OCI-LY3 (cell line): Measurements from ENCODE around the gene TEPSIN.

Experiments
- H2AFZ ChIP-seq: fragments of 200-600, 300-600 bp; shearing (Covaris generic); 2 replicates; pipeline ENCODE4 v1.6.0; 2014; ENCODE audit warnings: antibody characterized with exemption, low read depth, low read length
- H3K27ac ChIP-seq: fragments of 200-600, 300-600 bp; sonication (generic); 2 replicates; pipeline ENCODE4 v1.5.1; 2014; ENCODE audit warnings: mild to moderate bottlenecking, low read length, moderate library complexity, mixed read lengths
- H3K27me3 ChIP-seq: fragments of 200-600, 300-600 bp; sonication (generic); 2 replicates; pipeline ENCODE4 v1.6.1; 2014; ENCODE audit warnings: low read depth, low read length, mixed read lengths
- H3K36me3 ChIP-seq: fragments of 200-600, 300-600 bp; sonication (generic); replicated peaks from 2 replicates; pipeline ENCODE3; 2014; ENCODE audit warnings: low read depth, low read length, mixed read lengths
- H3K4me1 ChIP-seq: fragments of 300-600, 200-600 bp; sonication (generic); 2 replicates; pipeline ENCODE4 v1.6.1; 2014; ENCODE audit warnings: low read length, mixed read lengths
- H3K4me2 ChIP-seq: fragments of 200-600, 300-600 bp; sonication (generic); 2 replicates; pipeline ENCODE4 v1.6.1; 2014; ENCODE audit warnings: low read length, mixed read lengths
- H3K4me3 ChIP-seq: fragments of 300-600, 200-600 bp; sonication (generic); 2 replicates; pipeline ENCODE4 v1.5.1; 2014; ENCODE audit warnings: antibody characterized with exemption, mild to moderate bottlenecking, low read length, moderate library complexity
- H3K79me2 ChIP-seq: fragments of 300-600, 200-600 bp; shearing (Covaris generic); 2 replicates; pipeline ENCODE4 v1.6.1; 2014; ENCODE audit warnings: mild to moderate bottlenecking, low read length, mixed read lengths
- H3K9ac ChIP-seq: fragments of 300-600, 200-600 bp; shearing (Covaris generic); 2 replicates; pipeline ENCODE4 v1.6.0; 2014; ENCODE audit warnings: mild to moderate bottlenecking, low read length, moderate library complexity
- H3K9me3 ChIP-seq: fragments of 200-600, 300-600 bp; shearing (Covaris generic); 2 replicates; pipeline ENCODE4 v1.6.1; 2014; ENCODE audit warnings: low read length, mixed read lengths; ENCODE audit not compliant: insufficient read depth
- H4K20me1 ChIP-seq: fragments of 200-600, 300-600 bp; sonication (generic); 2 replicates; pipeline ENCODE4 v1.6.1; 2016; ENCODE audit warnings: low read length, mixed read lengths; ENCODE audit not compliant: insufficient read depth
- EZH2phosphoT487 ChIP-seq: fragments of 200-600 bp; shearing (Covaris generic); IDR thresholded peaks from 2 replicates; pipeline ENCODE4 v1.6.1; 2018; ENCODE audit warnings: antibody characterized with exemption, mixed run types, low read depth
- TF ChIP-seq, protein P1 (sequence below): fragments of 200-600, 300-600 bp; sonication (generic); IDR thresholded peaks from 2 replicates; pipeline ENCODE4 v1.5.1; 2014; ENCODE audit warnings: antibody characterized with exemption, low read length, low read depth

The TEPSIN gene

GRCh38 chr17:81191116-81191515 lies 47.7 kb downstream of the TEPSIN start:
- Histone ChIP-seq H3K27me3 (no peaks in the 10 kb centered on the region), H2AFZ (no peak overlapping the region), H3K79me2 (no peaks in the 10 kb centered on the region), H3K36me3 (no peaks in the 10 kb centered on the region), H4K20me1 (no peaks in the 10 kb centered on the region), H3K4me2 (no peak overlapping the region), H3K27ac (no peak overlapping the region), H3K9me3 (no peaks in the 10 kb centered on the region), H3K4me1 (peaks cover 6% of the 10 kb centered on the region; the same call in 1 of the 2 replicates), H3K9ac (no peak overlapping the region), H3K4me3 (no peak overlapping the region)
- TF ChIP-seq EZH2phosphoT487 = no peak
- TF ChIP-seq, protein P1, sequence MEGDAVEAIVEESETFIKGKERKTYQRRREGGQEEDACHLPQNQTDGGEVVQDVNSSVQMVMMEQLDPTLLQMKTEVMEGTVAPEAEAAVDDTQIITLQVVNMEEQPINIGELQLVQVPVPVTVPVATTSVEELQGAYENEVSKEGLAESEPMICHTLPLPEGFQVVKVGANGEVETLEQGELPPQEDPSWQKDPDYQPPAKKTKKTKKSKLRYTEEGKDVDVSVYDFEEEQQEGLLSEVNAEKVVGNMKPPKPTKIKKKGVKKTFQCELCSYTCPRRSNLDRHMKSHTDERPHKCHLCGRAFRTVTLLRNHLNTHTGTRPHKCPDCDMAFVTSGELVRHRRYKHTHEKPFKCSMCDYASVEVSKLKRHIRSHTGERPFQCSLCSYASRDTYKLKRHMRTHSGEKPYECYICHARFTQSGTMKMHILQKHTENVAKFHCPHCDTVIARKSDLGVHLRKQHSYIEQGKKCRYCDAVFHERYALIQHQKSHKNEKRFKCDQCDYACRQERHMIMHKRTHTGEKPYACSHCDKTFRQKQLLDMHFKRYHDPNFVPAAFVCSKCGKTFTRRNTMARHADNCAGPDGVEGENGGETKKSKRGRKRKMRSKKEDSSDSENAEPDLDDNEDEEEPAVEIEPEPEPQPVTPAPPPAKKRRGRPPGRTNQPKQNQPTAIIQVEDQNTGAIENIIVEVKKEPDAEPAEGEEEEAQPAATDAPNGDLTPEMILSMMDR = no peak

DNA sequence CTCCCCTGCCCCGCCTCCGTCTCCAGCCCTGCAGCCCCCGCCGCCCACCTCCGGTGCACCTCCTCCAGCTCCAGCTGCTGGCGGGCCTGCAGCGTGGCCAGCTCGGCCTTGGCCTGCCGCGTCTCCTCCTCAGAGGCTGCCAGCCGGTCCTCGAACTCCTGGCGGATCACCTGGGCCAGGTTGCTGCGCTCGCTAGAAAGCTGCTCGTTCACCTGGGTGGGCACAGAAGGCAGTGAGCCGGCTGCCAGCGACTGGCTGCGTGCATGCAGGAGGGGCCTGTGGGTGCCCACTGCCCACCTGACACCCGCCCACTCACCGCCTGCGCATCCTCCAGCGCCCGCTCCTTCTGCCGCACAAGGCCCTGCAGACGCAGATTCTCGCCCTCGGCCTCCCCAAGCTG lies 48.3 kb downstream of the TEPSIN start:
- Histone ChIP-seq H3K9ac (no peak overlapping the region), H4K20me1 (no peaks in the 10 kb centered on the region), H3K27me3 (no peaks in the 10 kb centered on the region), H3K4me2 (no peak overlapping the region), H3K36me3 (no peaks in the 10 kb centered on the region), H3K79me2 (no peaks in the 10 kb centered on the region), H3K9me3 (no peaks in the 10 kb centered on the region), H3K4me1 (peaks cover 6% of the 10 kb centered on the region; the same call in 1 of the 2 replicates), H2AFZ (no peak overlapping the region), H3K27ac (no peak overlapping the region), H3K4me3 (no peak overlapping the region)
- TF ChIP-seq, protein P1 = no peak
- no peak for TF ChIP-seq EZH2phosphoT487

GRCh38 chr17:81189670-81190530 lies 49.0 kb downstream of the TEPSIN start:
- Histone ChIP-seq H3K9ac (no peak overlapping the region), H3K36me3 (no peaks in the 10 kb centered on the region), H3K79me2 (no peaks in the 10 kb centered on the region), H3K27me3 (no peaks in the 10 kb centered on the region), H3K4me3 (no peak overlapping the region), H3K4me2 (no peak overlapping the region), H2AFZ (no peak overlapping the region), H3K4me1 (peaks cover 6% of the 10 kb centered on the region; the same call in 1 of the 2 replicates), H4K20me1 (no peaks in the 10 kb centered on the region), H3K9me3 (no peaks in the 10 kb centered on the region), H3K27ac (no peak overlapping the region)
- no peak for TF ChIP-seq EZH2phosphoT487
- TF ChIP-seq, protein P1 = no peak

- no peak overlapping the region for H3K4me2 ChIP-seq
- no peaks in the 10 kb centered on the region for H3K9me3 ChIP-seq
- H3K4me3 ChIP-seq = no peak overlapping the region
- H3K36me3 ChIP-seq = no peaks in the 10 kb centered on the region
- H2AFZ ChIP-seq = no peak overlapping the region
- no peak overlapping the region for H3K9ac ChIP-seq
- H3K4me1 ChIP-seq = peaks cover 6% of the 10 kb centered on the region; the same call in 1 of the 2 replicates
- TF ChIP-seq, protein P1 = no peak
- no peak for TF ChIP-seq EZH2phosphoT487
- no peaks in the 10 kb centered on the region for H3K79me2 ChIP-seq
- no peaks in the 10 kb centered on the region for H3K27me3 ChIP-seq
- H4K20me1 ChIP-seq = no peaks in the 10 kb centered on the region
- H3K27ac ChIP-seq = no peak overlapping the region
Measured at GRCh38 chr17:81189016-81189415, 49.8 kb downstream of the TEPSIN start.
